NOMO-1 treated with DMSO at 0.1 percent for 48 hours (cell line): ENCODE data around the gene ARHGEF33.

Experiments
- DNase-seq: peaks from one replicate; lab custom pipeline; 2025; ENCODE audit not compliant: unreplicated experiment; lab: John Stamatoyannopoulos, UW

The ARHGEF33 gene

GRCh38 chr2:38951766-38952165 lies 62.1 kb downstream of the ARHGEF33 start:
- DNase-seq = no peak

GRCh38 chr2:38957972-38958371 lies 68.3 kb downstream of the ARHGEF33 start:
- DNase-seq = no peak

GRCh38 chr2:38959466-38959865 lies 69.8 kb downstream of the ARHGEF33 start:
- DNase-seq = no peak

GRCh38 chr2:38959938-38960608 lies 70.4 kb downstream of the ARHGEF33 start:
- no peak for DNase-seq

- no peak for DNase-seq
Measured at GRCh38 chr2:38960609-38961320, 71.1 kb downstream of the ARHGEF33 start.

GRCh38 chr2:38966006-38966405 lies 76.3 kb downstream of the ARHGEF33 start:
- DNase-seq = no peak

GRCh38 chr2:38966678-38967077 lies 77.0 kb downstream of the ARHGEF33 start:
- DNase-seq = no peak

GRCh38 chr2:38968021-38968420 lies 78.3 kb downstream of the ARHGEF33 start:
- DNase-seq = no peak

- DNase-seq = no peak
Measured at GRCh38 chr2:38971377-38971776, 81.7 kb downstream of the ARHGEF33 start.

GRCh38 chr2:38973266-38973665 lies 83.6 kb downstream of the ARHGEF33 start:
- DNase-seq = no peak

- DNase-seq = no peak
Measured at GRCh38 chr2:38975042-38975441, 85.4 kb downstream of the ARHGEF33 start.

- no peak for DNase-seq
Measured at GRCh38 chr2:38977047-38977446, 87.4 kb downstream of the ARHGEF33 start.

GRCh38 chr2:38978296-38978903 lies 88.7 kb downstream of the ARHGEF33 start:
- DNase-seq = peak; percentile 80

- no peak for DNase-seq
Measured at GRCh38 chr2:38978908-38979307, 89.2 kb downstream of the ARHGEF33 start.

GRCh38 chr2:38981003-38981669 lies 91.5 kb downstream of the ARHGEF33 start:
- DNase-seq = no peak

- no peak for DNase-seq
Measured at GRCh38 chr2:38981670-38982357, 92.1 kb downstream of the ARHGEF33 start.

GRCh38 chr2:38982498-38982897 lies 92.8 kb downstream of the ARHGEF33 start:
- DNase-seq = no peak

- no peak for DNase-seq
Measured at GRCh38 chr2:38988716-38989115, 99.0 kb downstream of the ARHGEF33 start.

- no peak for DNase-seq
Measured at GRCh38 chr2:38991899-38992298, 102.2 kb downstream of the ARHGEF33 start.

- peak; percentile 96 for DNase-seq
Measured at GRCh38 chr2:38997781-38998180, 108.1 kb downstream of the ARHGEF33 start.

- DNase-seq = no peak
Measured at GRCh38 chr2:39000552-39000951, 110.9 kb downstream of the ARHGEF33 start.
